ENCODE measurements around the gene SRSF7. TPM values are rescaled to one million over a fixed set of nuclear protein-coding genes. Genes with fewer than 3 reads are reported as not detected.

SRSF7 gene
- total RNA-seq, 1 experiment from 2014 or later = 299 TPM

DNA sequence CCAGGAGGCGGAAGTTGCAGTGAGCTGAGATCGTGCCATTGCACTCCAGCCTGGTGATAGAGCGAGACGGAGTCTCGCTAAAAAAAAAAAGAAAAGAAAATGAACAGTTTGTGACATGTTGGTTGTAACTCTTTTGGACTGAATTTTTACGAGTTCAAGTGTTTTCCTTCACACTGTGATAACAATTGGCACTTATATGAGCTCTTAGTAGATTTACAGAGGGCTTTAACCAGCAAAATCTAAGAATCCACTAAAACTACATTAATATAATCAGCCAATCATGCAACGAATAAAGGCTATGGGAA is 24.7 kb upstream of the SRSF7 start:
- H3K4me3 Mint-ChIP-seq = no peak overlapping the region
- CTCF ChIA-PET = no interaction called here

GRCh38 chr2:38775097-38775920 is 24.1 kb upstream of the SRSF7 start:
- POLR2A ChIA-PET = interaction anchor here (1.2 kb wide), 1 partner anchor 24 kb away, joined by 4 read pairs; the partner anchor contains the start of gene SRSF7
- Mint-ChIP-seq H3K27ac (no peak overlapping the region), H3K9me3 (peaks cover 3% of the 10 kb centered on the region; the same call in 1 of the 2 replicates), H3K36me3 (no peaks in the 10 kb centered on the region), H3K4me3 (no peak overlapping the region), H3K4me1 (peaks cover 8% of the 10 kb centered on the region; the same call in 1 of the 2 replicates), H3K27me3 (ENCODE audit: low read depth) (peaks cover 16% of the 10 kb centered on the region)
- CTCF ChIA-PET = interaction anchor here (0.5 kb wide), 1 partner anchor 24 kb away, joined by 3 read pairs; no protein-coding TSS in a partner anchor
- TF ChIP-seq GABPB1 (CRISPR knock-in tag; IDR thresholded peaks at IDR 0.05) (no peak), ESRRA (CRISPR knock-in tag; IDR thresholded peaks at IDR 0.05; ENCODE audit: borderline replicate concordance) (no peak), FOXK1 (CRISPR knock-in tag; IDR thresholded peaks at IDR 0.05) (no peak), ZNF423 (CRISPR knock-in tag; IDR thresholded peaks at IDR 0.05) (no peak), SMAD3 (CRISPR knock-in tag; IDR thresholded peaks at IDR 0.05; ENCODE audit: borderline replicate concordance) (no peak)
- TF ChIP-seq, protein P1, sequence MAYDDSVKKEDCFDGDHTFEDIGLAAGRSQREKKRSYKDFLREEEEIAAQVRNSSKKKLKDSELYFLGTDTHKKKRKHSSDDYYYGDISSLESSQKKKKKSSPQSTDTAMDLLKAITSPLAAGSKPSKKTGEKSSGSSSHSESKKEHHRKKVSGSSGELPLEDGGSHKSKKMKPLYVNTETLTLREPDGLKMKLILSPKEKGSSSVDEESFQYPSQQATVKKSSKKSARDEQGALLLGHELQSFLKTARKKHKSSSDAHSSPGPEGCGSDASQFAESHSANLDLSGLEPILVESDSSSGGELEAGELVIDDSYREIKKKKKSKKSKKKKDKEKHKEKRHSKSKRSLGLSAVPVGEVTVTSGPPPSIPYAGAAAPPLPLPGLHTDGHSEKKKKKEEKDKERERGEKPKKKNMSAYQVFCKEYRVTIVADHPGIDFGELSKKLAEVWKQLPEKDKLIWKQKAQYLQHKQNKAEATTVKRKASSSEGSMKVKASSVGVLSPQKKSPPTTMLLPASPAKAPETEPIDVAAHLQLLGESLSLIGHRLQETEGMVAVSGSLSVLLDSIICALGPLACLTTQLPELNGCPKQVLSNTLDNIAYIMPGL (CRISPR knock-in tag; IDR thresholded peaks at IDR 0.05) = no peak
- TF ChIP-seq, protein P2, sequence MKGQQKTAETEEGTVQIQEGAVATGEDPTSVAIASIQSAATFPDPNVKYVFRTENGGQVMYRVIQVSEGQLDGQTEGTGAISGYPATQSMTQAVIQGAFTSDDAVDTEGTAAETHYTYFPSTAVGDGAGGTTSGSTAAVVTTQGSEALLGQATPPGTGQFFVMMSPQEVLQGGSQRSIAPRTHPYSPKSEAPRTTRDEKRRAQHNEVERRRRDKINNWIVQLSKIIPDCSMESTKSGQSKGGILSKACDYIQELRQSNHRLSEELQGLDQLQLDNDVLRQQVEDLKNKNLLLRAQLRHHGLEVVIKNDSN (CRISPR knock-in tag; IDR thresholded peaks at IDR 0.05) = no peak
- DNase-seq (ENCODE audit: low spot score) = no peak
- no peak for ATAC-seq

More for the DNA sequence above, 24.7 kb upstream of the SRSF7 start:
- peaks cover under 1% of the 10 kb centered on the region; the same call in 1 of the 2 replicates for H3K9me3 Mint-ChIP-seq
- H3K27me3 Mint-ChIP-seq (ENCODE audit: low read depth) = peaks cover 16% of the 10 kb centered on the region
- no peak overlapping the region for H3K27ac Mint-ChIP-seq
- ATAC-seq (no peak), DNase-seq (ENCODE audit: low spot score) (no peak)
- peaks cover 8% of the 10 kb centered on the region; the same call in 1 of the 2 replicates for H3K4me1 Mint-ChIP-seq
- POLR2A ChIA-PET = interaction anchor here (0.5 kb wide), 1 partner anchor 23 kb away, joined by 3 read pairs; no protein-coding TSS in a partner anchor
- TF ChIP-seq NR1H2 (CRISPR knock-in tag; IDR thresholded peaks at IDR 0.05) (no peak), ATF3 (CRISPR knock-in tag; conservative IDR thresholded peaks at IDR 0.05) (no peak), TEAD1 (CRISPR knock-in tag; IDR thresholded peaks at IDR 0.05) (no peak), ZNF532 (CRISPR knock-in tag; IDR thresholded peaks at IDR 0.05; ENCODE audit: borderline replicate concordance) (no peak), ZNF396 (CRISPR knock-in tag; IDR thresholded peaks at IDR 0.05; ENCODE audit: borderline replicate concordance) (no peak), HMGA2 (CRISPR knock-in tag; IDR thresholded peaks at IDR 0.05) (no peak), ZNF232 (CRISPR knock-in tag; IDR thresholded peaks at IDR 0.05) (no peak), ZNF423 (CRISPR knock-in tag; IDR thresholded peaks at IDR 0.05) (no peak), NFE2L1 (CRISPR knock-in tag; IDR thresholded peaks at IDR 0.05) (no peak), MAX (CRISPR knock-in tag; IDR thresholded peaks at IDR 0.05) (no peak)
- TF ChIP-seq, protein P3, sequence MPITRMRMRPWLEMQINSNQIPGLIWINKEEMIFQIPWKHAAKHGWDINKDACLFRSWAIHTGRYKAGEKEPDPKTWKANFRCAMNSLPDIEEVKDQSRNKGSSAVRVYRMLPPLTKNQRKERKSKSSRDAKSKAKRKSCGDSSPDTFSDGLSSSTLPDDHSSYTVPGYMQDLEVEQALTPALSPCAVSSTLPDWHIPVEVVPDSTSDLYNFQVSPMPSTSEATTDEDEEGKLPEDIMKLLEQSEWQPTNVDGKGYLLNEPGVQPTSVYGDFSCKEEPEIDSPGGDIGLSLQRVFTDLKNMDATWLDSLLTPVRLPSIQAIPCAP (CRISPR knock-in tag; IDR thresholded peaks at IDR 0.05) = no peak
- H3K36me3 Mint-ChIP-seq = peaks cover 4% of the 10 kb centered on the region

All from WTC11 (cell line).